GM18526 (cell line): ENCODE data around the gene YIPF7.

Source experiments
- POLR2A ChIP-seq: IDR thresholded peaks from 3 replicates; pipeline ENCODE4 v1.6.1; 2011; ENCODE audit not compliant: insufficient read length; ENCODE audit errors: extremely low read depth

YIPF7 gene

DNA sequence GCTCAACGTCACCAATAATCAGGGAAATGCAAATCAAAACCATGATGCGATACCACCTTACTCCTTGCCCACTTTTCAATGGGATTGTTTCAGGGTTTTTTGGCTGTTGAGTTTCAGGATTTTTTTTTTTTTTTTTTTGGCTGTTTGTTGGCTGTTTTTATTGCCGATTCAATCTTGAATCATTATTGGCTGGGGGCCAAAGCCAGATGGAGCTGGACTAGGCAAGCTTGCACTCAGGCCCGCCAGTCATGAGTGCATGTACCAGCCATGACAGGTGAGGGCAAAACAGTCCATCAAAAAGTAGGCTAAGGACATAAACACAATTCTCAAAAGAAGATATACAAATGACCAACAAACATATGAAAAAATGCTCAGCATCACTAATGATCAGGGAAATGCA lies 13.3 kb downstream of the YIPF7 start:
- TF ChIP-seq POLR2A, result no peak

DNA sequence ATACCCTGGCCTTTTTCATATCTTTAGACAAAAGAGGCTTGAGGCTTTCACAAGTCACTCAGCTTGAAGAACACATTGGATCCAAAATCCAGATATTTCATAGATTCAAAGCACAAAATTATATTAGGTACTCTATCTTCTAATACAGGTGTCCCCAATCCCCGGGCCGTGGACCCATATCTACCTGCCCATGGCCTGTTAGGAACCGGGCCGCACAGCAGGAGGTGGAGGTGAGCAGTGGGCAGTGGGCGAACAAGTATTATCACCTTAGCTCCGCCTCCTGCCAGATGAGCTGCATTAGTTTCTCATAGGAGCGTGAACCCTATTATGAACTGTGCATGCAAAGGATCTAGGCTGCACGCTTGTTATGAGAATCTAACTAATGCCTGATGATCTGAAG lies 18.7 kb downstream of the YIPF7 start:
- no peak for TF ChIP-seq POLR2A

DNA sequence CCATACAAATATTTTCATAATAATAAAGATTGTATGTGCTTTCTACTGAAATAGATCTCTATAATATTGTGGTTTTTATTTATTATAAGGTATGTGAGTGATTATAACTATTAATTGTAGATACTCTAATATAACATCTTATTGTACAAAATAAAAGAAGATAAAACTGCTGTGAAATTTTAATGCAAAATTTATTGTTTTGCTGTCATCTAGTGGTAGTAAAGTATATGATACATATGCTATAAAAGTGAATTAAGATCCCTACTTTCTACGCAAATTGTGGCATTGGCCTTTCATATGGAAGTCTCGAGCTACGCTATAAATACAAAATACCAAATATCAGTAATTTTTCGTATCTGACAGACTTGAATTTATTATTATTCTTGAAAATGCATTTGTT lies 19.3 kb downstream of the YIPF7 start:
- no peak for TF ChIP-seq POLR2A

DNA sequence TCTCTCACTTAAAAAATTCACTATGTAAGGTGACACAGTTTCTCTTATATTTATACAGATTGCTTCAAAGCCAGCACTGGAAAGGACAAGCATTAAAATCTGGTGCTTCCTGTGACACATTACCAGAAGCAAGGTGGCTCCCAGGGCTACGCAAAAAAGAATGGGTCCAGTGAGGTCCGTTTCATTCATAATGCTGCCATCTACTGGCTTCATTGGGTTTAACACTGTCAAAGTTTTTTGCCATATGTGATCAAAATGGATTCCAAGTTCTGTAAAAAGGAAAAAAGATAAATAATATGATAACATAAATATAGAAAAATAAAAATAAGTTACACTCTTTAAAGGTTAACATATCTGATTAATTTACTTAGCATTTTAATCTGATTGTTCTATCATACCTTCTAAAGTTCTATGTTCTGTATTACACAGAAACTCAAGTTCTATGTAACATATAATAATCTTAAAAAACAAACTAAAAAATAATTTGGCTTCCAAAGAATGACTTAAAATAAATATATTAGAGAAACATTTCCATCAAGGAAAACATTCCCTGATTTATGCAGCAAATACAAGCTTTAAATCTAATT lies 22.1 kb downstream of the YIPF7 start:
- TF ChIP-seq POLR2A, result no peak

DNA sequence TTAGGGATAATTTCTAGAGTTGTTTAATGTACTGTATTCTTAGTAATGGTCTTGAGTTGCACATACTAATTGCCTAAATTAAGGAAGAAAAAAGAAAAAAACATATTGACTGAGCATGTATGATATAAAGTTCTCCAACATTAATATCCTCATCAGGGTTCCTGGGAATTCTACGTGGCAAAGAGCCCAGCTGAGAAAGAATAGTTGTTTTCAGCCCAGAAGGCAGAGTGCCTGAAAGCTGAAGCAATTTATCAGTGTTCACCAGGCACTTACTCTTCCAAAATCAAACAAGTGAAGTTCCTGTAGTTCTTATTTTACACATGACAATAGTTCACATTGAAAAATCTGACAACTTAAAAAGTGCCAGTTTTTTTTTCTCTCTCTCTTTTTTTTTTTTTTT lies 27.7 kb downstream of the YIPF7 start:
- TF ChIP-seq POLR2A, result no peak

DNA sequence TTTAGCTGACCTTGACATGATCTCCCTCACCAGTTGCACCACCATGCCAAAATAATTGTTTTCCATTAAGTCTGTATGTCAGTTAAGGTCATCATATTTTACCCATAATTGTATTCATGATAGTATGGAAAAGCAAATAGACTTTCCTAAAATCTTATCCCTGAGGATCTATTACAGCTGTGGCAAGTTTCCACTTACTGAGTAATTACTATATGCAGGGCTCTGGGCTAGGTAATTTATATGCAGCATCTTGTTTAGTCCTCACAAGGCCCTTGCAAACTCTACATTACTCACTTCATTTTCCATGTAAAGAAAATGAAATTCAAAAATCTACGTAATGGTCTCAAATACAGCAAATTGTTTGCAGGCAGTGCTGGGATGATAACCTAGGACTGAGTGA lies 34.8 kb downstream of the YIPF7 start:
- no peak for TF ChIP-seq POLR2A

DNA sequence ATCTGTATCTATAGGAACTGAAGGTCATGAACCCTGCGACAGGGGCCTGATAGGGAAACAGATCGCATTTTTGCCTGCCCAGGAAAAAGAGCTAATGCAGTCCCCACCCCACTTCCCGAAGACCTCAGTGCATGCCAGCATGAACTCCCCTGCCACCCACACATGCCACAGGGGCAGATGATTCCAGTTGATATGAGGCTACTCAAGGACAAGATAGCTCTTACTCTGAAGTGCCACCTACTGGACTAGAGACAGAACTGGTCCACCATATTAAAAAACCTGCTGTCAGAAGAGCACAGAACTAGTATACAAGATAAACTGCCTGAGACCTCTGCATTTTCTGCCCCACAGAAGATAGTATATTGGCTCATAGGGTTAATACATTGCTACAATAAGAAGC lies 68.0 kb downstream of the YIPF7 start:
- no peak for TF ChIP-seq POLR2A

DNA sequence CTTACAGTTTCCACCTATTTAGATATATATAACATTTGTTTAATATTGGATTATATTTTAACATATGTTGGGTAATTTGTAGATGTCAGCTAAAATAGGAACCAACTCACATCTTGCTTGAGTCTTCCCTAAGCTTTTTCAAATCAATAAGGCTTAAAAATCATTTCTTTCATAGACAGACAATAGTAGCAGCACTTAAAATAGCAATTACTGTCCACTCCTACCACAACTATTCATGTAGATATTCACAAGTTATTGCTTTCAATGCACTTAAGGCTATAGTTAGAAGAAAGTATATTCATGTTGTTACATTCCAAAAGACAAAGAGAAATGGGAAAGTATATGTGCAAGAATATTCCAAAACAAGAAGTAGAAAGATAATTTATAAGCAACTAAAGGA lies 71.2 kb downstream of the YIPF7 start:
- TF ChIP-seq POLR2A, result no peak

DNA sequence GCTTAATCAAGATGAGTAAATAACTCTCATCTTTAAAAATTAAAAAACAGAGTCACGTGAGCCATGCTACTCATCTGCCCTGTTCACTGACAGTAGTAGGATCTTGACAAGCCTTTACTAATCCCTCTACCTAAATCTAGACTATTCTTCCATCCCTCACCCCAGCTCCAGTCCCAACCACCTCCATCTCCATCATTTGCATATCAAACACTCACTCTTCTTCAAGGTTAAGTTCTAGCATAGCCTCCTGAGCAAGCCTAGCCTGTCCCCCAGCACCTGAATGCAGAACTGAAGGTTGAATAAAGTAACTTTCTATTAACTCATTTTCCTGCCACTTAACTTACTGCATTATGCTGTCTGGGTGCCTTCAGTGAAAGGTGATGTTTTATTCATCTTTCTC lies 72.5 kb downstream of the YIPF7 start:
- TF ChIP-seq POLR2A, result no peak
